Mesendoderm (in vitro differentiated cells): Measurements from ENCODE around the gene OR10X1. TPM values are rescaled to one million over a fixed set of nuclear protein-coding genes. Genes with fewer than 3 reads are reported as not detected.

ENCODE experiments used
- DNase-seq: peaks from one replicate; pipeline ENCODE4 v3.0.0; 2013
- H2AK5ac ChIP-seq: 2 replicates; pipeline ENCODE4 v1.6.1; 2013; ENCODE audit warnings: low read length, inconsistent platforms
- H2BK120ac ChIP-seq: 2 replicates; pipeline ENCODE4 v1.6.1; 2013; ENCODE audit warnings: low read depth, mild to moderate bottlenecking, low read length, moderate library complexity, mixed read lengths
- H2BK15ac ChIP-seq: replicated peaks from 2 replicates; pipeline ENCODE4 v1.6.1; 2013; ENCODE audit warnings: low read depth, mild to moderate bottlenecking, moderate library complexity
- H2BK5ac ChIP-seq: 2 replicates; pipeline ENCODE4 v1.6.1; 2013; ENCODE audit warnings: low read length, inconsistent platforms
- H3K18ac ChIP-seq: 2 replicates; pipeline ENCODE4 v1.6.1; 2013; ENCODE audit warnings: mild to moderate bottlenecking, low read length, mixed read lengths
- H3K23ac ChIP-seq: one replicate; pipeline ENCODE4 v1.6.1; 2013; ENCODE audit warnings: low read length
- H3K27ac ChIP-seq: 2 replicates; pipeline ENCODE4 v1.5.1; 2013; ENCODE audit warnings: low read depth, mild to moderate bottlenecking, inconsistent platforms, low read length, moderate library complexity
- H3K27me3 ChIP-seq: 2 replicates; pipeline ENCODE4 v1.6.1; 2013; ENCODE audit warnings: low read length, control low read depth, mild to moderate bottlenecking, inconsistent platforms; ENCODE audit not compliant: insufficient read depth, poor library complexity
- H3K36me3 ChIP-seq: 2 replicates; pipeline ENCODE4 v1.6.1; 2013; ENCODE audit warnings: low read length, inconsistent platforms; ENCODE audit not compliant: control insufficient read depth, insufficient read depth
- H3K4ac ChIP-seq: one replicate; pipeline ENCODE4 v1.6.1; 2013; ENCODE audit warnings: low read depth, mild to moderate bottlenecking, low read length, moderate library complexity
- H3K4me1 ChIP-seq: 2 replicates; pipeline ENCODE4 v1.6.1; 2013; ENCODE audit warnings: low read depth, low read length, inconsistent platforms; ENCODE audit not compliant: control insufficient read depth
- H3K4me2 ChIP-seq: 2 replicates; pipeline ENCODE4 v1.6.1; 2013; ENCODE audit warnings: low read length
- H3K4me3 ChIP-seq: 2 replicates; pipeline ENCODE4 v1.5.1; 2013; ENCODE audit warnings: mild to moderate bottlenecking, low read length
- H3K56ac ChIP-seq: one replicate; pipeline ENCODE4 v1.6.1; 2013; ENCODE audit warnings: low read length
- H3K79me1 ChIP-seq: 2 replicates; pipeline ENCODE4 v1.6.1; 2013; ENCODE audit warnings: low read length, inconsistent platforms
- H3K79me2 ChIP-seq: 2 replicates; pipeline ENCODE4 v1.6.1; 2013; ENCODE audit warnings: mild to moderate bottlenecking, low read length; ENCODE audit not compliant: control insufficient read depth, insufficient read depth
- H3K9ac ChIP-seq: 2 replicates; pipeline ENCODE4 v1.6.1; 2013; ENCODE audit warnings: low read length, inconsistent platforms
- H4K5ac ChIP-seq: one replicate; pipeline ENCODE4 v1.6.1; 2013; ENCODE audit warnings: low read length
- H4K8ac ChIP-seq: one replicate; pipeline ENCODE4 v1.6.1; 2013; ENCODE audit warnings: low read depth, mild to moderate bottlenecking, control low read depth, low read length, moderate library complexity
- WGBS: extraction: QIAGEN DNeasy Blood & Tissue Kit; methylation state at CpG from one replicate; pipeline ENCODE4 v1.1.7; 2013; ENCODE audit warnings: low lambda C conversion rate, missing lambda C conversion rate; ENCODE audit not compliant: insufficient coverage; ENCODE audit errors: extremely low coverage; 5-methylcytosine and 5-hydroxymethylcytosine counted together
- polyA plus RNA-seq, 2 experiments: library from polyadenylated mRNA; stranded (reverse); fragments of 200-250 nt; gene quantifications; one replicate each; pipeline ENCODE4 v1.2.3, GENCODE V29; 2013

OR10X1 gene, protein sequence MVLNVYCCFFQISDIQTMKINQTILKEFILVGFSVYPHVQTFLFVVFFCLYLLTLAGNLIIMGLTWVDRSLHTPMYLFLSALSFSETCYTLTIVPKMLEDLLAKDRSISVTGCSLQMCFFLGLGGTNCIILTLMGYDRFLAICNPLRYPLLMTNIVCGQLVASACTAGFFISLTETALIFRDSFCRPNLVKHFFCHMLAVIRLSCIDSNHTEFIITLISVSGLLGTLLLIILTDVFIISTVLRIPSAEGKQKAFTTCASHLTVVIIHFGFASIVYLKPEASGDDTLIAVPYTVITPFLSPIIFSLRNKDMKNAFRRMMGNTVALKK
- not detected for polyA plus RNA-seq (2013, experiment 1 of 2)
- polyA plus RNA-seq (2013, experiment 2 of 2): not detected

DNA sequence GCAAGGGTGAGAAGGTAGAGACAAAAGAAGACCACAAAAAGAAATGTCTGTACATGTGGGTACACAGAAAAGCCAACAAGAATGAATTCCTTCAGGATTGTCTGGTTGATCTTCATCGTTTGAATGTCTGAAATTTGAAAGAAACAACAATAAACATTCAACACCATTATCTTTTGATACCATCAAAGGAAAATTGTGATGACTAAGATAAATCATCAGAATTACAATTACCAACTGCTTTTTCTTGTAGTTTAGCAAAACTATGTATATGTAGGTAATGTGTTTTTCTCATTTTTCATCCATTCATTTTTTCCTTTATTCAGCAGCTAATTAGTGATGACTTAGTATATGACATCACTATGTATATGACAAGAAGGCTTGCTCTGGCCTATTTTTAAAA, at the start of gene OR10X1:
Gene OR10X1, minus strand, starts transcription at position 167 of the 400 bp plus-strand sequence. Its CDS starts 0 bp downstream, at position 167.
- Histone ChIP-seq H3K9ac (no peak within 1 kb of the TSS), H3K36me3 (no peaks in the 10 kb centered on the region), H3K27me3 (no peaks in the 10 kb centered on the region), H2BK120ac (no peak within 1 kb of the TSS), H3K4me1 (no peaks in the 10 kb centered on the region), H4K8ac (no peak within 1 kb of the TSS), H3K79me1 (no peaks in the 10 kb centered on the region), H3K18ac (no peak within 1 kb of the TSS), H2BK5ac (no peak within 1 kb of the TSS), H2BK15ac (no peak within 1 kb of the TSS), H3K56ac (no peak within 1 kb of the TSS), H4K5ac (no peak within 1 kb of the TSS), H3K4me2 (no peak within 1 kb of the TSS), H3K23ac (no peak within 1 kb of the TSS), H3K27ac (no peak within 1 kb of the TSS), H3K4ac (no peak within 1 kb of the TSS), H2AK5ac (no peak within 1 kb of the TSS), H3K4me3 (no peak within 1 kb of the TSS), H3K79me2 (no peaks in the 10 kb centered on the region)
- DNase-seq: no peak
- no CpG with 5 or more reads among the region's 1 CpG for WGBS

DNA sequence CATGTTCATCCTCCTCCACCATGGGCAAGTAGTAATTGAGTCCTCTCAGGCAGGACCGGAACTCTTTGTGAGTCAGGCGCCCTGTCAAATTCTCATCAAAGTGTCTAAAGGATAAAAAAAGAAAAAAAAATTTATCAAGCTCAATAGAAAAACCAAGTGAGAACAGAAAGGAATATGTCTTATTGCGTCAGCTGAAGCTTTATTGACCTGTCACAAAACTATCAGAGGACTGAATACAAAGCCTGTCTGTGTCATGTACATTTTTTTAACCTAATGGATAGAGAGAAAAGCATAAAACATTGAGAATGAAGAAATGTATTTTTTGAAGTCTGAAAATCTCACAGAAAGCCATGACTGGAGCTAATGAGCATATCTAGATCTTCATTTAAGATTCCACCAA, 34.1 kb upstream of the OR10X1 start:
- Histone ChIP-seq H3K27me3 (no peaks in the 10 kb centered on the region), H3K18ac (no peak overlapping the region), H3K27ac (no peak overlapping the region)

DNA sequence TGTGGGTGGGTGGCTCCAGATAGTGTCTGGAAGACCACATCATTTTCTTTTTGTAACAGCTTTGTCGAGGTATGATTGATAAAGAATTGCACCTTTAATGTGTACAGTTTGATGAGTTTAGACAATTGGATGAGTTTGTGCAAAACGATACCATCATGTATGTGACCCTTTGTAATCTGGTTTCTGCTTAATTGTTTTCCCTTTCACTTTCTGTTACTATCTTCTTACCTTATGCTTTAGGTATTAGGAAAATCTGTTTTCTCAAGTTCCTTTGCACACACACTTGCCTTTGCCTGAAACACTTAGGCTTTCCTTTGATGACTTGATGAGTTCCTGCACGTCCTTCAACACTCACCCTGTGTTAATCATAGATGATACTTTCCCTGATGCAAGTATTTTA, 32.2 kb upstream of the OR10X1 start:
- H3K79me2 ChIP-seq: no peaks in the 10 kb centered on the region
- WGBS: no CpG with 5 or more reads among the region's 3 CpGs
- no peaks in the 10 kb centered on the region for H3K27me3 ChIP-seq
- H3K4me1 ChIP-seq: no peaks in the 10 kb centered on the region
- H4K5ac ChIP-seq: no peak overlapping the region
- H2BK120ac ChIP-seq: no peak overlapping the region
- no peaks in the 10 kb centered on the region for H3K79me1 ChIP-seq
- no peak overlapping the region for H3K4me3 ChIP-seq
- H3K9ac ChIP-seq: no peak overlapping the region
- no peak overlapping the region for H3K23ac ChIP-seq
- H2AK5ac ChIP-seq: no peak overlapping the region
- no peak overlapping the region for H3K27ac ChIP-seq
- no peak overlapping the region for H3K56ac ChIP-seq
- no peak overlapping the region for H3K18ac ChIP-seq
- no peak overlapping the region for H3K4ac ChIP-seq
- H4K8ac ChIP-seq: no peak overlapping the region
- H2BK5ac ChIP-seq: no peak overlapping the region
- no peaks in the 10 kb centered on the region for H3K36me3 ChIP-seq
- no peak overlapping the region for H3K4me2 ChIP-seq
- H2BK15ac ChIP-seq: no peak overlapping the region
- no peak for DNase-seq

More for the DNA sequence above, 34.1 kb upstream of the OR10X1 start:
- H3K23ac ChIP-seq: no peak overlapping the region
- no peak overlapping the region for H3K4ac ChIP-seq
- no peak overlapping the region for H3K9ac ChIP-seq
- H3K79me2 ChIP-seq: no peaks in the 10 kb centered on the region
- no peak overlapping the region for H3K56ac ChIP-seq
- H3K36me3 ChIP-seq: no peaks in the 10 kb centered on the region
- H2BK15ac ChIP-seq: no peak overlapping the region
- DNase-seq: no peak
- no peaks in the 10 kb centered on the region for H3K79me1 ChIP-seq
- H2BK120ac ChIP-seq: no peak overlapping the region
- no peak overlapping the region for H3K4me3 ChIP-seq
- no peak overlapping the region for H4K5ac ChIP-seq
- no CpG with 5 or more reads among the region's 3 CpGs for WGBS
- H2AK5ac ChIP-seq: no peak overlapping the region
- H4K8ac ChIP-seq: no peak overlapping the region
- no peak overlapping the region for H3K4me2 ChIP-seq
- no peak overlapping the region for H2BK5ac ChIP-seq
- no peaks in the 10 kb centered on the region for H3K4me1 ChIP-seq

DNA sequence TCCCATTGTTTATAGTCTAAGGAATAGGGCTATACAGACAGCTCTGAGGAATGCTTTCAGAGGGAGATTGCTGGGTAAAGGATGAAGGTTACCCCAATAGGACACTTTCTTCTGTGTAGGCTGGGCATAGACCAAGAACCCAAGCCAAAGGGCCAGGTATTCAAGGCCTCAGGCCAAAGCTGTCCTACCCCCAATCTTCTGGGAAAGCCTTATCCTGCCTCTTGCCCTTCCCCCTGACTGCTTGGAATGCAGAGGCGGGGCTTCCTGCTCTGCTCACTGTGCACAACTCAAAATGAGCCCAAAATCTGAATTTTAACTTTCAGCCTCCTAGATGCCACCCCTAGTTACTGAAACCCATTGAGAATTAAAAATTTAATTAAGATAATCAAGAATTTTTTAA, 27.6 kb upstream of the OR10X1 start:
- H3K18ac ChIP-seq: no peak overlapping the region
- H2BK5ac ChIP-seq: no peak overlapping the region
- H2BK120ac ChIP-seq: no peak overlapping the region
- H3K27ac ChIP-seq: no peak overlapping the region
- no peak overlapping the region for H3K9ac ChIP-seq
- H3K4me1 ChIP-seq: no peaks in the 10 kb centered on the region
- H3K36me3 ChIP-seq: no peaks in the 10 kb centered on the region
- no peak overlapping the region for H3K4me3 ChIP-seq
- no peaks in the 10 kb centered on the region for H3K79me2 ChIP-seq
- no peak overlapping the region for H3K4ac ChIP-seq
- no peaks in the 10 kb centered on the region for H3K79me1 ChIP-seq
- H3K23ac ChIP-seq: no peak overlapping the region
- no peak overlapping the region for H3K4me2 ChIP-seq
- no peak overlapping the region for H3K56ac ChIP-seq
- no CpG with 5 or more reads among the region's 1 CpG for WGBS
- H4K8ac ChIP-seq: no peak overlapping the region
- no peak overlapping the region for H2BK15ac ChIP-seq
- H2AK5ac ChIP-seq: no peak overlapping the region
- H4K5ac ChIP-seq: no peak overlapping the region
- no peaks in the 10 kb centered on the region for H3K27me3 ChIP-seq
- DNase-seq: peak; percentile 54

DNA sequence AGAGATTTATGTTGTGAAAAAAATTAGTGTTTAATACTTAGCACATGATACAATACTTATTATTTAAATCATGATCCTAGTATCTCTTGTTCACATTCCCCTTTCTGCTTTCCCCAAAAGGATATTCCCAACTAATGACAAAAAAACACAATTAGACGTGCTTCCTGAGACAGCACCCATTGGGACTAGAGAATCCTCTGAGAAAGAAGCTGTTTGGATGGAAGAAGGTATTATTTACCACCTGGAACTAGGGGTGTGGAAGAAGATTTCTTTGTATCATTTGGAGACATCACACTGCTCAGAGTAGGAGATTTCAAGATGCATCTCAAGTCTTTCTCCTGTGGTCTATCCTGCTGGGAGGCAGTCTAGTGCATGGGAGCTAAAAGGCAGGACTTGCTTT, 25.3 kb upstream of the OR10X1 start, which contains the start of gene OR10Z1:
Gene OR10Z1, plus strand, starts transcription at position 301 of the 400 bp plus-strand sequence. CDS start 1,171 bp downstream, outside the sequence.
- Histone ChIP-seq H4K5ac (no peak within 1 kb of the TSS), H2BK15ac (no peak within 1 kb of the TSS), H3K27ac (no peak within 1 kb of the TSS), H3K79me2 (no peaks in the 10 kb centered on the region), H3K18ac (no peak within 1 kb of the TSS), H3K23ac (no peak within 1 kb of the TSS), H3K4me2 (no peak within 1 kb of the TSS), H2AK5ac (no peak within 1 kb of the TSS), H3K79me1 (no peaks in the 10 kb centered on the region), H2BK5ac (no peak within 1 kb of the TSS), H3K4me3 (no peak within 1 kb of the TSS), H4K8ac (no peak within 1 kb of the TSS), H3K4me1 (no peaks in the 10 kb centered on the region), H3K36me3 (no peaks in the 10 kb centered on the region), H3K4ac (no peak within 1 kb of the TSS), H3K27me3 (no peaks in the 10 kb centered on the region), H2BK120ac (no peak within 1 kb of the TSS), H3K9ac (no peak within 1 kb of the TSS), H3K56ac (no peak within 1 kb of the TSS)
- DNase-seq: no peak
- no CpG with 5 or more reads among the region's 1 CpG for WGBS

DNA sequence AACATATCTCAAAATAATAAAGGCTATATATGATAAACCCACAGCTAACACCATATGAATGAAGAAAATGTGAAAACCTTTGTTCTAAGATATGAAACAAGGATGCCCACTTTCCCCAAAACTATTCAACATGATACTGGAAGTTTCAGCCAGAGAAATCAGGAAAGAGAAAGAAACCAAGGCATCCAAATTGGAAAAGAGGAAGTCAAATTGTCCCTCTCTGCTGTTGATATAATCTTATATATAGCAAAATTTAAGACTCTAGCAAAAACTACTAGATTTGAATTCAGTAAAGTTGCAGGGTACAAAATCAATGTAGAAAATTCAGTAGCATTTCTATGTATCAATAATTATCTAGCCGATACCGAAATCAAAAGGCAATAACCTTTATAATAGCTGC, 21.0 kb upstream of the OR10X1 start:
- H3K27me3 ChIP-seq: no peaks in the 10 kb centered on the region
- no peak overlapping the region for H2BK15ac ChIP-seq
- no peaks in the 10 kb centered on the region for H3K79me2 ChIP-seq
- H3K36me3 ChIP-seq: no peaks in the 10 kb centered on the region
- H3K4me2 ChIP-seq: no peak overlapping the region
- no peak overlapping the region for H3K56ac ChIP-seq
- H3K4me3 ChIP-seq: no peak overlapping the region
- no peak overlapping the region for H2AK5ac ChIP-seq
- no peak overlapping the region for H3K4ac ChIP-seq
- H3K18ac ChIP-seq: no peak overlapping the region
- H3K4me1 ChIP-seq: no peaks in the 10 kb centered on the region
- no peaks in the 10 kb centered on the region for H3K79me1 ChIP-seq
- no peak overlapping the region for H4K8ac ChIP-seq
- no peak overlapping the region for H3K23ac ChIP-seq
- WGBS: no CpG with 5 or more reads among the region's 2 CpGs
- DNase-seq: no peak
- H2BK5ac ChIP-seq: no peak overlapping the region
- no peak overlapping the region for H2BK120ac ChIP-seq
- no peak overlapping the region for H3K9ac ChIP-seq
- no peak overlapping the region for H4K5ac ChIP-seq
- H3K27ac ChIP-seq: no peak overlapping the region
